ENCODE results near the gene FGF1. TPM values are rescaled to one million over a fixed set of nuclear protein-coding genes. Genes with fewer than 3 reads are reported as not detected.

The FGF1 gene
- total RNA-seq, 1 experiment from 2014 or later: 3.2 TPM

GRCh38 chr5:142572006-142572405 lies 113.9 kb downstream of the FGF1 start:
- no peak for DNase-seq
- no peak overlapping the region for H3K9ac ChIP-seq (ENCODE audit: extremely low read depth, insufficient read length, low read length)
- no CpG with 5 or more reads among the region's 4 CpGs for WGBS (ENCODE audit: extremely low coverage, insufficient read length, low lambda C conversion rate)
- Mint-ChIP-seq H3K4me3 (no peak overlapping the region), H3K27ac (no peak overlapping the region), H3K36me3 (ENCODE audit: insufficient read depth in 1 of 3, low read depth in 3 of 3) (no peaks in the 10 kb centered on the region), H3K9me3 (no peaks in the 10 kb centered on the region), H3K4me1 (peaks cover 9 to 10% of the 10 kb centered on the region in 2 experiments; a peak in 3 of 4 replicates), H3K27me3 (ENCODE audit: low read depth) (no peaks in the 10 kb centered on the region)
- no peak for TF ChIP-seq CTCF (conservative IDR thresholded peaks at IDR 0.05)
- H3K79me2 ChIP-seq (ENCODE audit: insufficient read depth, low read length): no peaks in the 10 kb centered on the region
- H2BK120ac ChIP-seq (ENCODE audit: low read depth, low read length, poor library complexity, severe bottlenecking): no peak overlapping the region
- H3K23ac ChIP-seq (ENCODE audit: insufficient read length, low read depth, low read length): no peak overlapping the region
- H3K4me2 ChIP-seq (ENCODE audit: insufficient read depth, insufficient read length, low read length): no peak overlapping the region
- no peak overlapping the region for H4K91ac ChIP-seq (ENCODE audit: insufficient read length, low read depth, low read length)
- H3K18ac ChIP-seq (ENCODE audit: insufficient read length, low read depth, low read length): no peak overlapping the region
- no peaks in the 10 kb centered on the region for H3K9me3 ChIP-seq (ENCODE audit: control insufficient read depth, low read depth, low read length)
- no peak overlapping the region for H2BK20ac ChIP-seq (ENCODE audit: low read depth, low read length, poor library complexity, severe bottlenecking)
- no peak overlapping the region for H3K4ac ChIP-seq (ENCODE audit: low read depth, low read length)
- no peaks in the 10 kb centered on the region for H3K27me3 ChIP-seq (ENCODE audit: insufficient read depth, low read length)
- H2BK12ac ChIP-seq (ENCODE audit: insufficient read length, low read depth, low read length): no peak overlapping the region
- no peak overlapping the region for H2AFZ ChIP-seq (ENCODE audit: low read length)
- H3K14ac ChIP-seq (ENCODE audit: insufficient read depth, low read length): no peak overlapping the region
- H3K56ac ChIP-seq (ENCODE audit: insufficient read length, low read depth, low read length): no peak overlapping the region
- H2AK5ac ChIP-seq (ENCODE audit: insufficient read length, low read length): no peak overlapping the region
- no peak overlapping the region for H3T11ph ChIP-seq (ENCODE audit: low read length)
- H4K20me1 ChIP-seq (ENCODE audit: control insufficient read depth, insufficient read depth, insufficient read length): no peaks in the 10 kb centered on the region
- H2BK15ac ChIP-seq (ENCODE audit: low read depth, low read length): no peak overlapping the region
- H2BK5ac ChIP-seq (ENCODE audit: insufficient read length, low read length): no peak overlapping the region
- no peaks in the 10 kb centered on the region for H3K23me2 ChIP-seq (ENCODE audit: insufficient read length, low read depth, low read length, poor library complexity, severe bottlenecking)
- H4K5ac ChIP-seq (ENCODE audit: insufficient read length, low read depth, low read length): no peak overlapping the region
- no peak overlapping the region for H3K27ac ChIP-seq (ENCODE audit: insufficient read length, low read depth, low read length)
- no peaks in the 10 kb centered on the region for H3K4me1 ChIP-seq (ENCODE audit: insufficient read depth, low read length)
- H3K79me1 ChIP-seq (ENCODE audit: insufficient read depth, low read depth, low read length, poor library complexity, severe bottlenecking): no peaks in the 10 kb centered on the region
- no peak overlapping the region for H4K8ac ChIP-seq (replicated peaks; ENCODE audit: insufficient read length, low read depth, low read length)
